ENCODE data around the gene C1QBP. TPM values are rescaled to one million over a fixed set of nuclear protein-coding genes. Genes with fewer than 3 reads are reported as not detected.
"Not testable (repeated sequence)": the region's sequence is repeated elsewhere in the genome, so short reads cannot be mapped to it uniquely, and the experiment has no call there.

The C1QBP gene
- total RNA-seq, 1 donor from 2014 or later = 143 TPM

GRCh38 chr17:5431949-5432556 lies 6.9 kb downstream of the C1QBP start:
- no peak for DNase-seq (ENCODE audit: low spot score)

DNA sequence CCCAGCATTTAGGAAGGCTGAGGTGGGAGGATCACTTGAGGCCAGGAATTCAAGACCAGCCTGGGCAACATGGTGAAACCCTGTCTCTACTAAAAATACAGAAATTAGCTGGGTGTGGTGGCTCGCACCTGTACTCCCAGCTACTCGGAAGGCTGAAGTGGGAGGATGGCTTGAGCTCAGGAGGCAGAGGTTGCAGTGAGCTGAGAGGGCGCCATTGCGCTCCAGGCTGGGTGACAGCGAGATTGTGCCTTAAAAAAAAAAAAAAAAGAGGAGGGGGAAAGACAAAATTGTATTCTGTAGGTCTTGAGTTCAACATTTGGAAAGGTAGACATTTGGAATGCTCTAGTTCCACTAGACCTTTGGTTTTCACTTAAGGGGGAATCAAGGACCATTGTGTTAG lies 7.7 kb downstream of the C1QBP start:
- not testable (repeated sequence) for DNase-seq (ENCODE audit: low spot score)

DNA sequence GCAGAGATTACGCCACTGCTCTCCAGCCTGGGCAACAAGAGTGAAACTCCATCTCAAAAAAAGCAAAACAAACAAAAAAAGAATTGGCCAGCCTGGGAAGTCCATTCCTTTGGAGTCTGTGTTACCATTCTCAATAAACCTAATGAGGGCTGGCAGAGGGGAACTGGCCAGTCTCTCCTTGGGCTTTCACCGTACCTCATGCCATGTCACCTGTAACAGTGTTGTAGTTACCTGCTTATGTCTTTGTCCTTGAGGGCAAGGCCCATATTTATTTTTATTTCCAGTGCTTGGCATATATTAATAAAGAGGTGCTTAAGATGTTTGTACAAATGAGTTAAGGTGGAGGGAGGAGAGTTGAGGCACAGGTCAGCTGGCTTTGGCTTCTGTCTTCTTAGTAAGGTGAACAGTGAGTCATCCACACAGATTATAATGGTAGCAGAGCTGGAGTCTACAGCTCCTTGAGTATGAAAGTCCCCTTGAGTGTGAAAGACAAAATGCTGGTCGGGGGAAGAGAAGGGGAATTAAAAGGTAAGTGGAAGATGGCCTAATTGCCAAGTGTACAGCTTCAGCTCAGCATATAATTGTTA lies 8.4 kb downstream of the C1QBP start:
- DNase-seq (ENCODE audit: low spot score) = no peak

- no peak for DNase-seq (ENCODE audit: low spot score)
Measured at GRCh38 chr17:5429191-5429887, 9.6 kb downstream of the C1QBP start.

DNA sequence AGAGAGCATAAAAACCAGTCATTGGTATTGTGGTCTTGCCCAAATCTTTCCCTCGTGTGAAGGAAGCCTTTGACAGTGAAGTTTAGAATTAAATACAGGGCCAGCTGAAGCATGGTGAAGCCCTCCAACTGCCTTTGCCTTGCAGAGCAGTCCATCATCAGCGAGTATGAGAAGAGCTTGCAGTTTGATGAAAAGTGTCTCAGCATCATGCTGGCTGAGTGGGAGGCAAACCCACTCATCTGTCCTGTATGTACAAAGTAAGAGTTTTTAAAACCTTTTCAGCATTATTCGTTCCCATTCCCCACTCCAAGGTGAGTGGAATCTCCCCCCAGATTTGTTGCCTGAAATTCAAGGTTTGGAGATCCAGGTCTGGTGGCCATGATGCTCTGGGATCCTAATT lies 13.1 kb downstream of the C1QBP start:
- DNase-seq (ENCODE audit: low spot score) = no peak

GRCh38 chr17:5424909-5425308 lies 14.0 kb downstream of the C1QBP start:
- no peak for DNase-seq (ENCODE audit: low spot score)

DNA sequence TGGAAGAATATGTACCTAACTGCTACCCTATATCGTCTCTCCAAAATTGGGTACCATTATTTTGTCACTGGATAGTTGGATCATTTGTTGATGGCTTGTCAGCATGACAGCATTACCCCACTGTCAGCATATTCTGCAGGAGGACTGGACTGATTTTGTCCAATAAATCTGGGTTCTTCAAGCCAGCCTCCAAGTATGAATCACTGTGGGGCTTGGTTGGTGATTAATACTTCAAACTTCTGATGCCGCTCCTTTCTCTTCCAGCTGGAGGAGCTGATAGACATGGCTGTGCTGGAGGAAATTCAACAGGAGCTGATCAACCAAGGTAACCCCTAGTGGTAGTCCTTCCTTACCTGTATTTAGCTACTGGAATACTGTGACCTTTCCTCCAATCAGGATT lies 16.4 kb downstream of the C1QBP start:
- no peak for DNase-seq (ENCODE audit: low spot score)

- peak; percentile 89 for DNase-seq (ENCODE audit: low spot score)
Measured at GRCh38 chr17:5419959-5420653, 18.8 kb downstream of the C1QBP start, which contains the start of gene RPAIN. TSS of gene RPAIN (plus strand) at chr17:5420182. CDS start at chr17:5420211, 29 bp downstream.

DNA sequence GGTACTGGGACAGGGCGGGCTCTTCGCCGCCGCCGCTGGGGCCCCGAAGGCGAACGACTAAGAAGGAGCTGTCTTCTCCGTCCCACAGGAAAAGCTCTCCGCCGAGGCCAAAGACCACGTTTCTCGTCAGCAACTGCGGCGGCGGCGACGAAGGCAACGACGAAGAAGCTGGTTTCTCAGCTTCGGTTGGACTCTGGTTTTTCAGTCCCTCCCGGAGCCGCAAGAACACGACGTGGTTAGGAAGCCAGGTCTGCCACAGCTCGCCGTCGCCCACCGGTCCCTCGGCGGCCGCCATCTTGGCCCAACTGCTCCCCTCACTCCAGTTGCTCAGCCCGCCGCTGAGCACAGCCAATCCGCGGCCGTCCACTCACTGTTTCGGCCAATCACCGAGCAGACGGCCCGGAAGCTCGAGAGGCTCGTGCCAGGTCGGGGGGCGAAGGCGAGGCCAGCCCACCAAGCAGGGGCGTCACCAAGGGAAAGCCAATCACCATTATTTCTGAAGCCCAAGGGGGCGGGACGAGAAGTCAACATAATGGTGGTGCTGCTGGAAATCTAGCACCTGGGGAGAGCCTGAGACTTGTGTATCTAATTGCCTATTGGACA lies 19.5 kb downstream of the C1QBP start, which contains the start of gene NUP88:
Gene NUP88, minus strand, starts transcription at position 307 of the 603 bp plus-strand sequence. Its CDS starts 12 bp downstream, at position 295.
- peak; percentile 95 for DNase-seq (ENCODE audit: low spot score)

- peak; percentile 74 for DNase-seq (ENCODE audit: low spot score)
Measured at GRCh38 chr17:5418858-5419355, 20.0 kb downstream of the C1QBP start.

GRCh38 chr17:5416901-5417300 lies 22.1 kb downstream of the C1QBP start:
- no peak for DNase-seq (ENCODE audit: low spot score)

DNA sequence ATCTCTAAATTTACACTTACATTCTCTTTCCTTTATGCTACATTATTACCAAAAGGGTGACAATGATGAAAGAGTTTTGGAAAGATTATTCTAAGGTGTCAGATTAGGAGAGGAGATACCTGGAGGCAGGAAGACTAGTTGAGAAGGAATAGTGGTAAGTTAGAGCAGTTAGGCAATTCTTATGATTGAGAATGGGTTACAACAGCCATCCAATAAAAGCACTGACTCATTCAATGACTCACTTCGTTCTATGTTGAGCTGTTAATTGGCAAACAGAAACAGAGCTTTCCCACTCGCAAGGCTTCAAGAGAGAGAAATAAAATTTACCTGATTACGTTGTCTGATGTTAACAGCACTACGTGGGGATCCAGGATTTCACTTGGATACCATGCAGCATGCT lies 25.3 kb downstream of the C1QBP start:
- no peak for DNase-seq (ENCODE audit: low spot score)

DNA sequence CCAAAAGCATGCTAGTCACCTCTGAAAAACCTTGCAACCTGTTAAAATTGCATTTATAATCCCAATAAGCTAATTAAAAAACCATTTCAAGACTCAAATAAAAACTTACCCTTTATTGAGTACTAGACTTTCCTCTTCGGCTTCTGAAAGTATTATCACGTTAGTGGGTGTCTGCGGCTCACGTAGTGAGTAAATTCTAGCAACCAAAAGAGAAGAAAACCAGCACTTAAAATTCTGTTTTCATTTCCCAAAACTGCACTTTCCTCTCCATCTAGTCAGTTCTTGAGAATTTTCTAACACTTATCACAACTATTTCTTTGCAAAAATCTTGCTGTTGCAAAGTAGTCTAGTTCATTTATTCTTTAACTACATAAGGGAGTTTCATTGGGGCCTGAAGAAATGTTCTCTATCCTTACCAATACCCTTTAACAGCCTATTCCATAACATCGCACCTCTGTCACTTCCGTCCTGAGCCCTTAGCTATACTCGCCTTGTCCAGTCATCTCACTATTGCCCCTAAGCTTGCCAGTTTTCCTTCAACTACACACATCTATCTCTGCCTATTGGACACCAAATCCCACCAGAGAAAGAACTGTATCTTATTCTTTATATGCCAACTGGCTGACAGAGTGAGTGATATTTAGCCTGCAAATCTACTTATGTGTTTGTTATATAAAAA lies 28.2 kb downstream of the C1QBP start:
- DNase-seq (ENCODE audit: low spot score) = no peak

DNA sequence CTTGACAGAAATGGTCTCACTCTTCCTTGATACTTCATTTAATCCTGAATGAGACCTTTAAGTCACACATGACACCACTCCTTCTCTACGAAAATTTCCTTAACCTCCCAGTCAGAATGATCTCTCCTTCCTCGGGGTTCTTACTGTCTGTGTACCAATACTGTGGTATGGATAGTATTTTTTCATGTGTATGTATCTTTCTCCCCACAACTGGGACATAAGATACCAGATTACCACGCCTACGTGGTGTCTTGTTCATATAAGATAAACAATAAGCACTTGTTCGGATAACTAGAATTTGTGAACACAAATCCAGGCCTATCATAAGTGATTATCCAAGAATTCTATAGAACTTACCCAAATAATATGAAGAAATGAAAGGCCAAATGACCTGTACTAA lies 30.8 kb downstream of the C1QBP start:
- DNase-seq (ENCODE audit: low spot score) = no peak

DNA sequence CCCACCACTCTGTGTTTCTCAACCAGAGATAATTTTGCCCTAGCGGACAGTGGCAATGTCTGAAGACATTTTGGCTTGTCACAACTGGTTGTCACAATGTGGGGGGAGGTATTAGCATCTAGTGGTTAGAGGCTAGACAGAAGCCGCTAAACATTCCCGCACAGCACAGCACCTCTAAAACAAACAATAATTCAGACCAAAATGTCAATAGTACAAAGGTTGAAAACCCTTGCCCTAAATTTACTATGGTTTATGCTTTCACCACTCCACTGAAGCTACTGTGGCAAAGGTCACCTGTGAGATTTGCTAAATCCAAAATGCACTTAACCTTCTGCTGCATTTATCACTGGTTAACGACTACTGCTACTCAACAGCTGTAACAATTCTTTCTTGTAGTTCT lies 33.6 kb downstream of the C1QBP start:
- no peak for DNase-seq (ENCODE audit: low spot score)

GRCh38 chr17:5399767-5400166 lies 39.2 kb downstream of the C1QBP start:
- no peak for DNase-seq (ENCODE audit: low spot score)

GRCh38 chr17:5396612-5397011 lies 42.3 kb downstream of the C1QBP start:
- no peak for DNase-seq (ENCODE audit: low spot score)

DNA sequence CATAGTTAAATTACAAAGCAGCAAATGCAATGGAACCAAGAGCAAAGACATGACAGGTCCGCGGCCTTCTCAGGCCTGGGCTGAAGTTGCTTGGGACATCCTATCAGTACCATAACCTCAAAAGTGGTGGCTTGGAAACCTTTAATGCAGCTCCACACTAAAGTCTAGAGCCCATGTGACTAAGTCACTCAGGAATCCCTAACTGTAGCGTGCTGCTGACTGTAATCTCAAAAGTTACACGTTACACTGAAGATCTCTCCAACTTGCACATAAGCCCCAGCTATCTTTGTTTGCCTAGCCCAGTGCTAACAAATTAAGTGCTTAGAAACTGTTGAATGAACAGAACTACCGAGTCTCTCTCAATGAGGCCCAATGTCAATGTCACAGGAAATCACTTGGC lies 47.3 kb downstream of the C1QBP start:
- DNase-seq (ENCODE audit: low spot score) = no peak

Measured in ureter (tissue), 1 donor.